C1 segment of cervical spinal cord (tissue), 14 donors: ENCODE measurements around the gene ABCA1.
A peak's percentile ranks its signal among the peaks of the same experiment; 100 is the strongest.
"Not testable (repeated sequence)": the region's sequence is repeated elsewhere in the genome, so short reads cannot be mapped to it uniquely, and the experiment has no call there.

Experiments used
- DNase-seq, 14 donors: peaks; one replicate each; lab custom pipeline; 2025; lab: John Stamatoyannopoulos, UW

Gene ABCA1

GRCh38 chr9:104869811-104870210 is 58.1 kb downstream of the ABCA1 start:
- no peak for DNase-seq

GRCh38 chr9:104868687-104869404 is 59.1 kb downstream of the ABCA1 start:
- DNase-seq: peak in 9 of 14 donors; percentile 21 to 58 (median 48)

GRCh38 chr9:104868303-104868686 is 59.7 kb downstream of the ABCA1 start:
- no peak for DNase-seq

- DNase-seq: no peak
Measured at GRCh38 chr9:104866191-104866590, 61.8 kb downstream of the ABCA1 start.

- DNase-seq: no peak
Measured at GRCh38 chr9:104864675-104865104, 63.3 kb downstream of the ABCA1 start.

GRCh38 chr9:104863180-104863883 is 64.6 kb downstream of the ABCA1 start:
- peak in 9 of 14 donors; percentile 3 to 36 (median 13) for DNase-seq

- DNase-seq: no peak
Measured at GRCh38 chr9:104861397-104861796, 66.6 kb downstream of the ABCA1 start.

- no peak for DNase-seq
Measured at GRCh38 chr9:104860263-104860662, 67.7 kb downstream of the ABCA1 start.

GRCh38 chr9:104858846-104859245 is 69.1 kb downstream of the ABCA1 start:
- no peak for DNase-seq

- DNase-seq: no peak
Measured at GRCh38 chr9:104858271-104858670, 69.7 kb downstream of the ABCA1 start.

- no peak for DNase-seq
Measured at GRCh38 chr9:104856413-104856941, 71.5 kb downstream of the ABCA1 start.

- DNase-seq: no peak
Measured at GRCh38 chr9:104855807-104856206, 72.1 kb downstream of the ABCA1 start.

GRCh38 chr9:104855258-104855657 is 72.7 kb downstream of the ABCA1 start:
- DNase-seq: not testable (repeated sequence)

GRCh38 chr9:104854613-104855012 is 73.3 kb downstream of the ABCA1 start:
- no peak for DNase-seq

- no peak for DNase-seq
Measured at GRCh38 chr9:104853683-104854082, 74.3 kb downstream of the ABCA1 start.

GRCh38 chr9:104853159-104853558 is 74.8 kb downstream of the ABCA1 start:
- DNase-seq: no peak

- no peak for DNase-seq
Measured at GRCh38 chr9:104851546-104851920, 76.4 kb downstream of the ABCA1 start.

- DNase-seq: no peak
Measured at GRCh38 chr9:104850786-104851545, 77.0 kb downstream of the ABCA1 start.

GRCh38 chr9:104849023-104849422 is 78.9 kb downstream of the ABCA1 start:
- DNase-seq: no peak

GRCh38 chr9:104844710-104845109 is 83.2 kb downstream of the ABCA1 start:
- DNase-seq: no peak

GRCh38 chr9:104843644-104844240 is 84.2 kb downstream of the ABCA1 start:
- no peak for DNase-seq

GRCh38 chr9:104842698-104843097 is 85.3 kb downstream of the ABCA1 start:
- DNase-seq: no peak
